GM12891 (cell line): ENCODE results near the gene CD68.

Experiments used
- DNase-seq: peaks from one replicate; pipeline ENCODE4 v3.0.0; 2011; ENCODE audit warnings: low spot score; ENCODE audit not compliant: insufficient read length
- FAIRE-seq: peaks from 2 replicates; lab custom pipeline; 2011; peaks lifted over from hg19 to GRCh38; lab: Jason Lieb, UNC
- PAX5 ChIP-seq: IDR thresholded peaks from 2 replicates; pipeline ENCODE4 v1.6.1; 2011; ENCODE audit warnings: low read length, moderate library complexity, mild to moderate bottlenecking; ENCODE audit not compliant: insufficient read depth, severe bottlenecking
- POLR2A ChIP-seq: IDR thresholded peaks from 2 replicates; pipeline ENCODE4 v1.6.1; 2011; ENCODE audit warnings: low read depth, low read length, control low read depth
- POLR2AphosphoS5 ChIP-seq: IDR thresholded peaks from 2 replicates; pipeline ENCODE4 v1.6.1; 2011; ENCODE audit warnings: low read depth, low read length, control low read depth
- POU2F2 ChIP-seq: IDR thresholded peaks from 2 replicates; pipeline ENCODE4 v1.6.1; 2011; ENCODE audit warnings: low read depth, mild to moderate bottlenecking, control low read depth, low read length, moderate library complexity
- SPI1 ChIP-seq: IDR thresholded peaks from 2 replicates; pipeline ENCODE4 v1.6.1; 2011; ENCODE audit warnings: low read depth, low read length, control low read depth
- TAF1 ChIP-seq: IDR thresholded peaks from 2 replicates; pipeline ENCODE4 v1.6.1; 2011; ENCODE audit warnings: low read depth, low read length, control low read depth

Gene CD68

DNA sequence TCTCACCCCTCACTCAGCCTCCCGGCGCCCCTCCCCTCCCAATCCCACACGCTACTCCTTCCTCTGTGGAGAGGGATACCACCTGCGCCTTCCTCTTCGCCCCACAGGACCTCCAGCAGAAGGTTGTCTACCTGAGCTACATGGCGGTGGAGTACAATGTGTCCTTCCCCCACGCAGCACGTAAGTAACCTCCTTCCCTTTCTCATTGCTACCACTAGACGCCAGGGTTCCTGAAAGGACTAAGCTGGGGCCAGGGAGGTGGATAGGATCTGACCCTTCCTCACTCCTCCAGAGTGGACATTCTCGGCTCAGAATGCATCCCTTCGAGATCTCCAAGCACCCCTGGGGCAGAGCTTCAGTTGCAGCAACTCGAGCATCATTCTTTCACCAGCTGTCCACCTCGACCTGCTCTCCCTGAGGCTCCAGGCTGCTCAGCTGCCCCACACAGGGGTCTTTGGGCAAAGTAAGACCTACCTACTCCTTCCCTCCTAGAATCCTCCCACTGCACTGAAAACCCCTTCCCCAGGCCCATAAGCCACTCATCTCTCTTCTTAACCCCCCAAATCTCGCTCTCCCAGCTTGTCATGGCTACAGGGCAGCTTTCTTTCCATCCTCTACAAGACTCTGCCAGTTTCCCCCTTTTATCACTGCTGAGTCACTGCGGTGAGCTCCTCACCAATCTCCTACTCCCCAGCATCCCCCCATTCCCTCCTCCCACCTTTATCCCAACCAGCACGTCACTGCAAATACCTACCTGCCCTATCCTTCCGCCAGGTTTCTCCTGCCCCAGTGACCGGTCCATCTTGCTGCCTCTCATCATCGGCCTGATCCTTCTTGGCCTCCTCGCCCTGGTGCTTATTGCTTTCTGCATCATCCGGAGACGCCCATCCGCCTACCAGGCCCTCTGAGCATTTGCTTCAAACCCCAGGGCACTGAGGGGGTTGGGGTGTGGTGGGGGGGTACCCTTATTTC, 1.5 kb downstream of the CD68 start:
- TF ChIP-seq POLR2AphosphoS5 (no peak; the same call in 1 of the 2 replicates), SPI1 (no peak), TAF1 (no peak), POLR2A (peak; percentile 51; the same call in 1 of the 2 replicates), PAX5 (no peak), POU2F2 (no peak)
- DNase-seq (no peak), FAIRE-seq (no peak)

GRCh38 chr17:7582396-7583252, 3.2 kb downstream of the CD68 start:
- no peak for FAIRE-seq
- TF ChIP-seq POLR2A (no peak), POLR2AphosphoS5 (no peak), PAX5 (no peak), TAF1 (no peak), POU2F2 (no peak), SPI1 (no peak)
- DNase-seq: no peak

DNA sequence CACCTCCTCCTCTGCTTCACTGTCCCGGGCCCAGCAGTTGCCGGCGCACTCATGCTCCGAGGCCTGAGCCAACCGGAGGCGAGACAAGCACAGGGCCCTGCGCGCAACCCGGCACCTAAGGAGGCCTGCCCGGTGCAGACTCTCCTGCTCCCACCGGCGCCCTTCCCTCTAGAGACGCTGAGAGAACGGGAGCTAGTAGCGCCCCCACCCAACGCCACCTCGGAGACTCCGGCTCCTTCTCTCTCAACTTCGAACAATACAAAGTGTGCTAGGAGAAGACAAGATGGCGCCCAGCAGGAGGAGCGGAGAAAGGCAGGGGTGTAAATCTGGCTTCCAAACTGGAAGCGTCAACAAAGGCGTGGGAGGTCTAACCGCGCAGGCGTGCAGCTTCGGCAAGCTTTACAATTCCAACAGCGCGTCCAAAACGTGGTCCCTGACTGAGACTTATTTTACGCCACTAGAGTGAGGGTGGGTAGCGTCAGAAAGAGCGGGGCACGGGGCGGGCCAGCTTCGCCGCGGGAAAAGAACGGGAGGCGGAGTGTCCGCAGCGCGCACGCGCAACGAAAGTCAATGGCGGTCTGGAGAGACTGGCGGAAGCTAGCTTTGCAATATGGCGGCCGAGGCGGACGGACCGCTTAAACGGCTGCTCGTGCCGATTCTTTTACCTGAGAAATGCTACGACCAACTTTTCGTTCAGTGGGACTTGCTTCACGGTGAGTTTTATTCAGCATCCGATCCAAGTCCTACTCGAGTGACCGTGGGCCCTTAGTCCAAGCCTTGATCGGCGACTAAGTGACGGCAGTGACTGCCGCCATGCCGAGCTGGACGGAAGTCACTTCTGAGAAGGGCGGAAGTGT, 4.0 kb downstream of the CD68 start, which contains the start of gene MPDU1:
TSS of gene MPDU1 (plus strand) at position 600 of the 857 bp plus-strand sequence. CDS start at position 611, 11 bp downstream.
- TF ChIP-seq SPI1 (no peak), POLR2A (peak; percentile 96), POLR2AphosphoS5 (peak; percentile 96), TAF1 (peak; percentile 97), PAX5 (no peak), POU2F2 (peak; percentile 64; the same call in 1 of the 2 replicates)

GRCh38 chr17:7586673-7587419, 7.4 kb downstream of the CD68 start:
- DNase-seq (no peak), FAIRE-seq (no peak)
- no peak for TF ChIP-seq POLR2AphosphoS5
- no peak for TF ChIP-seq POU2F2
- no peak for TF ChIP-seq PAX5
- no peak for TF ChIP-seq SPI1
- TF ChIP-seq TAF1: no peak
- TF ChIP-seq POLR2A: no peak

More for the DNA sequence above, 4.0 kb downstream of the CD68 start, which contains the start of gene MPDU1:
- DNase-seq: peak; percentile 82
- FAIRE-seq: peak; percentile 97

GRCh38 chr17:7587420-7588151, 8.1 kb downstream of the CD68 start:
- DNase-seq (no peak), FAIRE-seq (no peak)
- TF ChIP-seq POU2F2: no peak

DNA sequence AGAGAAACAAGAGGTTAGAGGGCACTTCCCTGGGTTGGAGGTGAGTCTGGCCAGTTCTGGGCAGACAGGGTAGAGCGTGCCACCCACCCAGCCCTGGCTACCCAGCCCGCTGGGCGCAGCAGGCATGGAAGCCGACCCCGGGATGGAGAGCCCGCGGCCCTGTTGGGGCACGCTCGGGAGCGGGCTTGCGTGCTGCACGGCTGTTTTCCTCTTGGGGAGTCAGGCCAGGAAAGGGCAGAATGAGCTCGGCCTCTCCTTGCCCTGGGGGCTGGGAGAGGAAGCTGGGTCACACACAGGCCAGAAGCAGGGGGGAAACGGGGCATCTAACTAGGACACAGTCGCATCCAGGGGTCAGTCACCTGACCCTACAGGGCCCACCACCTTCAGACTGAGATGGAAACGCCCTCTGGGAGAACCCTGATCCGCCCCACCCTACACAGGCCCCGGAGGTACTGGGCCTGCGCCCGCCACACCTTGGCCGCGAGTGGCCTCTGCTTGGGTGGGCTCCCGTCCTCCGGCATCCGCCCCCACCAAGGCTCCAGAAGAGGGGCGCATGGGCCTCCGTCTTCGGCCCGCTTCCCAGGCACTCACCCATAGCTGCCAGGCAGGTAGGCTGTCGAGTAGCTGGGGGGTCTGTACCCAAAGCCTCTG, 9.2 kb downstream of the CD68 start:
- FAIRE-seq: no peak
- TF ChIP-seq POLR2AphosphoS5 (no peak), POLR2A (no peak), SPI1 (no peak), TAF1 (no peak), POU2F2 (no peak), PAX5 (no peak)
- no peak for DNase-seq

DNA sequence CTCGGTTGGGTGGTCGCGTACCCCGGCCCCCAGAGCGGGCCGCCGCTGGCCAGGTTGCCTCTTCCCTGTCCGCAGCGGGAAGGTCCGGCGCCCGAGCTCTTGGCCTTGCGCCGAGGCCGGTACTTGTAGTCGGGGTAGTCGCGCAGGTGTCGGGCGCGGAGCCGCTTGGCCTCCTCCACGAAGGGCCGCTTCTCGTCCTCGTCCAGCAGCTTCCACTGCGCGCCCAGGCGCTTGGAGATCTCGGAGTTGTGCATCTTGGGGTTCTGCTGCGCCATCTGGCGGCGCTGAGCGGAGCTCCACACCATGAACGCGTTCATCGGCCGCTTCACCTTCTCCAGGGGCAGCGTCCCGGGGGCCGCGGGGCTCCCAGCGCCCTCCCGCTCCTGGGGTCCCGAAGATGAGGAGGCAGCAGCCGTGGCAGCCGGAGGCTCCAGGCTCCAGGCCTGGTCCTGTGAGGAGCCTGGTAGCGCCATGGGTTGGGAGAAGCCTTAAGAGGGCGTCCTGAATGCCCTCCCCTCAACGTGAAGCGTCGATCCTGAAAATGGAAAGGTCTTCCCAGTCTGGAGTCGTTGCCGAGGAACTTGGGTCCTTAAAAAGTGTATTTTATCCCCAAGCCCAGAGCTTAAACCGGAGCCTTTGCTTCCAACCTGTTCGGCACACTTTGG, 9.9 kb downstream of the CD68 start:
- TF ChIP-seq PAX5 (peak; percentile 23), POU2F2 (no peak)
- DNase-seq (peak; percentile 91), FAIRE-seq (peak; percentile 86)
